NCI-H187 (cell line): Measurements from ENCODE around the gene SRSF4.
"Not testable (repeated sequence)": the region's sequence is repeated elsewhere in the genome, so short reads cannot be mapped to it uniquely, and the experiment has no call there.

Experiments used
- DNase-seq, 2 experiments: peaks; one replicate each; lab custom pipeline; 2025; lab: John Stamatoyannopoulos, UW

Gene SRSF4

DNA sequence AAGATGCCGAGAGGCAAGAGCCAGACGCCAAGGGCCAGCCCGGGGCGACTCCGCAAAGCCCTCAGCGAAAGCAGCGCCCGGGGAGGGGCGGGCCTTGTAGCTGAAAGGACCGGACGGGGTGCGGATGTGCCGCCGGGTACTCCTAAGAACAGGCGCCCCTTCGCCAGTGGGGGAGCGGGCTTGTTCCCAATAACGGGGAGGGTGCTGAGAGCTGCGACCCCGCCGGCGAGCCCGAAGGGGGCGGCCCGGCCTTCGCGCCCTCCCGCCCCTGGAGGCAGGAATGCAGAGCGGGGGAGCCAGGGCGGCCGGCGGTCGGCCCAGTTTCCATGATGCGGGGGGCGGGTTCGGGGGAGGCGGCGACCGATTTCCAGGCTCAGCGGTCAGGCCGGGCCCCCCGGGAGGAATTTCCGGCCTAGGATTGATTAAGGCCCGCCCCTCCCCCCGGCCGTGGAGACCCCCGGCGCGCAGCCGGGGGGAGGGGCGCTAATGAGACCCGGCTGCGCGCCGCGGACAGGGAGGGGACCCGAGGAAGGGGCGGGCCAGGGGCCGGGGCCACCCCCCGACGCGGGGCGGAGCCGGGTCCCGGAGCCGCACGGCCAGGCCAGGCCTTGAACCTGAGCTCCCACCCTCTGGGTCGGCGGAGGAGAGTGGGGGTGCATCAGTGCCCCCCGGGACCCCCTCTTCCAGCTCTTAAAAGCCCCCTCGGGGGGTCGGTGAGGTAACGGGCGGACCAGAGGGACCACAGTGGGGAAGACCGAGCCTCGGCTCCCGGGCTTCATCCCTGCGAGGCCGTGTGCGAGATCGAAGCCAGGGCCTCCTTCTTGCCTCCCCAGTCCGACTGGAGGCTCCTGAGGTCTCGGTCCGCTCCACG, 57.1 kb downstream of the SRSF4 start:
- DNase-seq: no peak

DNA sequence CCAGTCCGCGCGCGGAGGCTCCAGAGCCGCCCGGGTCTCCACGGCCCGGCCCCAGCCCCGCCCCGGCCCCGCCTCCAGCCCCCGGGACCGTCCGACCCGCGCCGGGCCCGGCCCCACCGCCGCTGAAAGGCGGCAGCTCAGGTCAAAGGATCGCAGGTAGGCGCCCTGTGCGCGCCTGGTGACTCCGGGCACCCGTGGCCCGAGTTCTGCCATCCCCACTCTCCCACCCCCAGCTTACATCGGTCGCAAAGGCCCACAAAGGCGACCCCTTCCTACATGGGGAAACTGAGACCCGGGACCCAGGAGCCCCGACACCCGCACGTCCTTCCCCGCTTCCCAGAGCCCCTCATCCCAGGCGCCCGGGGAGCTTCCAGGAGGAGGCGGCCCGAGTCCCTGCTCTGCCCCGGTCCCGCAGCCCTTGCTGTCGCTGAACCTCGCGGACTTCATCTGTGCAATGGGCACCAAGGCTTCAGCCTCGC, 57.8 kb downstream of the SRSF4 start, which contains the start of gene TMEM200B:
TMEM200B (minus strand) TSS at position 17 of the 479 bp plus-strand sequence. CDS start 2,075 bp downstream, outside the sequence.
- DNase-seq: no peak

DNA sequence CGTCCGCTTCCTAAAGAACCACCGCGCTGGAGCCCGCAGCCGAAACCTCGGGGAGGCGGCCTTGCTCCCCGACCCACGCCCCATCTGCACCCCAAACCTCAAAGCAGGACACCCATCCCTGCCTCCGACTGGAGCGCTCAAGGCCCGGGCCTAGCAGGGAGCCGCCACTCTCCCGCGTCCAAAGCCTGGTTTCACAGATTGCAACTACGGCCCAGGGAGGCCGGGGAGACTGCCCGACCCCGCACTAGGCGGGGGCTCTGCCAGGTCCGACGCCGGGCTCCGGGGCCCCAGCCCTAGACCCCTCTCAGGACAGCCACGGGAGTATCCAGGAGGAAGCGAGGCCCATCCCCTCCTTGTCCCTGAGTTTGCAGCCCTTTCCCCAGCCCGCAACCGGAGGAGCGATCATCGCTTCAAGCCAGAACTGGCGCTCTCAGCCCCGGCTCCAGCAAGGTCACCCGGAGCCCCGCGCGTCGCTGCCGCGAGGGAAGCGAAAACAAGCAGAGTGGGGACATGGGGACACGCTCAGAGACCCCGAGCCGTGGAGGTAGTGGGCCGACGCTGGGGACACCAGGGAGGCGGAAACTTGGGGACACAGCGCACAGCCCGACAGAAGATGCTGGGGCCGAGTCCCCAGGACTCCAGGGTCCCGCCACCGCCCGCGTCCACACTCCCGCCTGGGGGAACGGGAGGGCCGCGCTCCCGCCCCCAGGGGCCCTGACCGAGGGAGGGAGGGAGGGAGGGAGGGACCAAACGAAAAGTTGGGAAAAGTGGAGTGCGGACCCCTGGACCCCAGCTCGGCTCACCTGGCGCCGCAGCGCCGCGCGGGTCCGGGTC, 58.4 kb downstream of the SRSF4 start:
- DNase-seq: no peak

DNA sequence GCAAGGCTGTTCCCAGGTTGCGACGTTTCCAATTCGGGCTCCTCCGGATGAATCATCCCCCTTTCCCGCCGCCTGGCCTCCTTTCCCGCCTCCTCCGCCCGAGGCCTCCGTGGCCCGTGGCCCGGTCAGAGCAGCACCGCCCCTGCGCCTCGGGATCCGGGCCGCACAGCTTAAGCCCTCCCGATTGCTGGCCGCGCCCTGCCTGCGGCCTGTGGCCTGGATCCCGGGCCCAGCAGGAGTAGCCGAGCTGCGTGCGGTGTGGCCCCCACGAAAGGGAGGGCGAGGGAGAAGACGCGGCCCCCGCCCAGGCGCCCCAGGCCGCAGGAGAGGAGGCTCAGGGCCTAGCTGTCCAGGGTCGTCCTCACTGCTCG, 59.0 kb downstream of the SRSF4 start:
- DNase-seq: no peak

DNA sequence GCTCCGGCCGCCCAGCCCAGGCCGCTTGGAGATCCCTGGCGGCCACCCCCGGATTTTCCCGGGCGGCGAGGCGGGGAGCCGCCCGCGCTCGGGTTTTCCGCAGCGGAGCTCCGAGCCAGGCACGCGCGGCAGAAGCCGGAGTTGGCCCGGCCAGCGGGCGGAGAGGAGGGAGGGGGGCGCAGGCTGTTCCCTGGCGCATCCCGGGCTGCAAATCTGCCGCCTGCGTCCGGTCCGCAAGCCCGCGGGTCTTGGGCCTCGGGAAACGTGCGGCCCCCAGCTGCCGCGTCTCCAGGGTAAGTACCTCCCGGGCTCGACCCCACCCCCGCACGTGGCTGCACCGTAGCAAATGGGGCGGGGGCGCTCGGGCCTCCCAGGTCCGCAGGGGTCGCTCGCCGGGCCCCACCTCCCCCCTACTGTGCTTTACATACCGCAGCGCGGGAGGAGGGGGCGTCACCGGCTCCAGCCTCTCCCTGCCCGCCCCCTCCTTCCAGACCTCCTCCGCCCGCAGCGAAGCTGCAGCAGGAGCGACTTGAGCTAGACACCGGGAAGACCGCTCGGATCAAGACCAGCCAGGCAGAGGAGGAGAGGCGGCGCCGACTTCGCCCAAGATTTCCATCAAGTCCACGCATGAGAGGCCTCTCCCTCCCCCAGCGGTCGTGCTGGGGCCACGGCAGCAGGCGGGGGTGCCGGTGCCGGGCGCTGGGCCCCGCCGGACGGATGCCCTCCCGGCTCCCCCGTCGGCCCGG, 59.6 kb downstream of the SRSF4 start:
- DNase-seq: no peak

DNA sequence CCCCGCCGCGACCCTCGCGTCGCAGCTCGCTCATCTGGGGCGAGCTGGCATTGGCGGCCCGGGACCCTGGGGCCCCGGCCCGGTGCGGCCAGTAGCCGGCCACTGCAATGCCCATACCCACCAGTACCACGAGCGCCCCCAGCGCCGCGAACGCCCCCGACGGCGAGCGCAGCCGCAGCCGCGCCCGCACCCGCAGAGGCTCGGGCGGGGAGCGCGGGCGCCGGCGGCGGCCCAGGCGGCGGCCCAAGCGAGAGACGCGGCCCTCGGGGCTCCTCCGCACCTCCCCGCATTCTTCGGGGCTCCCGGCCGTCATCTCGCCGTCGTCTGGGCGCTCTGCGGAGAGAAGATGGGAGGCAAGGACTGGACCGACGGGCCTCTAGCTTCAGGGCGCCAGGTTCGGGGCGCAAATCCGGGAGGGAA, 60.2 kb downstream of the SRSF4 start:
- no peak for DNase-seq

DNA sequence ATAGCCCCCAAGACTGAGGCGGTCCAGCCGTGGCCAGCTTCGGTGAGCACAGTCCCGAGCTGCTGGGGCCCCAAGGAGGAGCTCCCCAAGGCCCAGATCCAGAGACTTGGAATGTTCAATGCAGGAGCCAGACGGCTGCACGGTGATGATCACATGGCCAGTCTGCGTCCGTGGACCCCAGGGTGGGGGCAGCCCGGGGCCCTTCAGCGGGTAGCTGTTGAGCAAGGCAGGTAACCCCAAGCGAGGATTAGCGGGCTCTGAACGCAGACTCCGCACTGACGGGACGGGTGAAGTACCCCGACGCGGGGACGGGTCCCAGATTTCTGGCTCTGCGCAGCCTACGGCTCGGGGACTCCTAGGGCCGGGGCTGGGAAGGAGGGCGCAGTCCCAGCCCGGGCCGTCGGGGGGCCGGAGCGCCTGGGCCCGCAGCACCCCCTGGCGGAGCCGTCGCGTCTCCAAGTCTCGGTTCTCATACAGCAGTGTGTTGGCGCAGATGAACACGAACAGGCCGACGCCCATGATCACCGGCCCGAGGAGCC, 60.7 kb downstream of the SRSF4 start:
- no peak for DNase-seq

DNA sequence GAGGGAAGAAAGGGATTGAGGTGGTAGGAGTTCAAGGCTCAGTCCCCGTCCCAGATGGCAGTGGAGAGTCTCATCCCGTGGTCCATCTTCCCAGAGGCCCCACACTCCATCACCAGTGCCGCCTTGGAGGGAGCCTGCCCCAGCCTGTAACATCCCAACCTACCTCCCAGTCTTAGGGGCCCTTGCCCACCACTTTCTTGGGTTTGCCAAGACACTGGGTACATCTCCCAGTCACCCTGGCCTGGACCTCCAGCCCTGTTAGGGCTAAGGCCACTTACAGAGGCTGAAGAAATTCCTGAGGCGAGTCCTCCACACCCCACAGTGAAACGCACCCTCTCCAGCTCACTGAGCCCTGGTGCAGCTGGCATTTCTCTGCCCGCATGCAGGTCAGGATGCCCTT, 61.3 kb downstream of the SRSF4 start:
- no peak for DNase-seq

DNA sequence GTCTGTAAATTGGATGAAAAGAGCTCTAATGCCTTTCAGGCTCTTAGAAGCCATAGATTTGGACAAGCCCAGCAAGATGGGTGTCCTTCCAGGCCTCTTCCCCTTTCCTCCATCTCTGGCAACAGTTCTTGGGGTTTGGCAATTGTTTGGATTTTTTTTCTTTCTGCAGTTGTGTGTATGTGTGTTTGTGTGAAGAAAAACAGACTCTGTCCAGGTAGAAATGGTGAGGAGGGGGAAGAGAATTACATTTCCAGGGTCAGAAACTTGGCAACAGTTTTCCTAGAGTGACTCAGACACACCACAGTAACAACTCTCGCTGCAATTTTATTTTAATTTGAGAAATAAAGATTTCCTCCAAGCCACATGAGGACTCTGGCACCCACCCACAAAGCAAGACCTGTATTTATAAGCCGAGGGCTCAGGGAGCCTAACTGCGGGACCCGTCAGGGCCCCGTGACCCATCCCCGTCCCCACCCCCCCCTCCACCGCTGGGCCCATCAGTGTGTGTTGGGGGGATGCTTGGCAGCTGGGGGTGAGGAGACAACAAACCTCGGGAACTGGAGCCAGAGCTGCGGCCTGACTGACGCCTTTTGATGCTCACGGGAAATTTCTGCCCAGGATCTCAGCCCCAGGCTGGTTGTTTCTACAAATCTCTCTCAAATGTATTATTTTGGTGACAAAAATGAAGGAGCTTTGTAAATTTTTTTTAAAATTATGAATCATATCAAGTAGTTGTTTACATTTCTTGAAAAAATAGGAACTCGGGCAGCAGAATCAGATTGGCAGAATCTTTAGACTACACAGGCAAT, 62.4 kb downstream of the SRSF4 start:
- no peak for DNase-seq

DNA sequence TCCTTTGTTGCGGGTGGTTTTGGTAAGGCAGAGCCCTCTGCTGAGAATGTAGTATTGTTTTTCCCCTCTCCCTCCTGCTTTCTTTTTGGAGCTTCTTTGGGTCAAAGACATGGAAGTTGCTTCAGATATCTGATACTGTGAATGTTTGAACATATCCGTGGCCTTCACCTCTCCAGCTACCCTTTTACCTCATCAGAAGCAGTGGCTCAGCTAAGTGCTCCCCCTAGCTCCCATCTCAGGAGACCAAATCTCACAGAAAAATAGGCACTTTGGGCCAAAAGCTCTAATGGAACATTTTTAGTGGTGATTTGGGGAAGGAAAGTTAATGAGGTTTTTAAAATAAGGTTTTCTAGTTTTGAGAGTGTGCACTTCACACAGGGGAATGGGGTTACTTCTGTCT, 64.3 kb downstream of the SRSF4 start:
- no peak for DNase-seq

DNA sequence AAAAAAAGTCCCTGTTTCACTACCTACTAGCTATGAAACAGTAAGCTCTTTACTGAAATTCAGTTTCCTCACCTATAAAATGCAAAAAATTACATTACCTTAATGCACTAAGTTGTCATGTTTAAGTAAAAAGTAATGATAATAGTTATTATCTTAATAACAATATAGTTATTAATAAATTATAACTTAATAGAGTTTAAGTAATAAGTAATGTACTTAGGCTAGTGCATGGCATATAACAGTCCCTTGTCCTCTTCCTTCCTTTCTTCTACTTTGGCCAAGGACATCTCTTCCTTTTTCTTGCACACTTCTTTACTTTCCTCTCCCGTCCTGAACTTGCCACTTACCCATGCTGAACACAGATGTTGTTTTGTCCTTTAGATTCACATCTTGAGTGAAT, 67.0 kb downstream of the SRSF4 start:
- no peak for DNase-seq

DNA sequence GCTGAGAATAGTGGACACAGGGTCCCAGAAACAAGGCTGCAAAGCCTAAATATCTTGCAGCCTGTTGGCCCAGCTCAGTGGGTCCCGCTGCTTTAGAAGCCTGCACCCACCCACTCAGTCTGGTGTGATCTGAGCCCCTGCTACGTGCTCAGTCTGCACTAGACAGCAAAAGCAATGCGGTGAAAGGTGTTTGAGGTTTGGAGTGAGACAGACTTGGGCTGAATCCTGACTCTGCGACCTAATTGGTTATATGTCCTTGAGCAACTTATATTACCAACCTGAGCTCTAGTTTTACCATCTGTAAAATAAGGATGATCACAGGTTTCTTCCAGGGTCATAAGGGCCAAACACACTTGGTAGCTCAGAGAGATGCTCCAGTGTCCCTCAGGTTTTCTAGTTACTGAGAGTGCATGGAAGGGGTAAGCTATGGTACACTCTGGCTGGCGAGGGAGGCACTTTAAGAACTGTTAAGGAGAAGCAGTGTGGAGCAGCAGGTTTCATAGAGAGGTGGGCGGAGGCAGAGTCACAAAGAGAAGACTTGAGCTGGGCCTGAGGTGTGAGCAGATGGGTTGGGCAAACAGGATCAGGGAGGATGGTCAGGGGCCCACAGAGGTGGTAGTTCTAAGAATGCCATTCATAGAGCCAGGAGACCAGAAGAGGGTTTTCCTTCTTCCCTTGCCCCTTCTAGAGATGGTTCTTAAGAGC, 68.1 kb downstream of the SRSF4 start:
- DNase-seq: no peak

DNA sequence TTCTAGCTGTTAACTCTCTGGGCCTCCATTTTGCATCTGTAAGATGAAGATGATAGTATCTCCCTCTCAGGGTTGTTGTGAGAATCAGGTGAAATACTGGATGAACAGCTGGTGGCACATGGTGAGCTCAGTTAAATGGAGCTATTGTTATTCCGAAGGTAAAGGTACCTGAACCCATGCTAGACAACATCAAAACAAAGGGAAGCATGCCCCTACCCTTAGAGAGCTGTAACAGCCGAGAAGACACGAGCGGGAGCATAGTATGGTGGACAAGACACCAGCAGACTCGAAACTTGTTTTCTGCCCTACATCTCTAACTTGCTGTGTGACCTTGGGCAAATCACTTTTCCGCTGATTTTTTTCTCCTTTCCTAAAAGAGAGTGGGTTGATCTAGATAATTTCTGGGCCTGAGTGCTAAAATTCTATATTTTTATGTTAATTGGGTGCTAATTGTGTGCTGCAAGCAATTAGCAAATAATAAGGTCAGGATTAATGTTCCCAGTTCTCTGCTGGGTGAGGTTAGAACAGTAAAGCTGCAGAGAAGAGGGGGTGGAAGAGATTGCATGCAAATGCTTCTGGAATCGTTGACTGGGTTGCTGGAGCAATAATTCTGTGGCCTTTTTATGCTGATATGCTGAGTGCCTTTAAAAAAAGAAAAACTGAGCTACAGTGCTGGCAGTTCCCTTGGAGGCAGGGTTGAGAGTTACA, 68.8 kb downstream of the SRSF4 start:
- DNase-seq: no peak

DNA sequence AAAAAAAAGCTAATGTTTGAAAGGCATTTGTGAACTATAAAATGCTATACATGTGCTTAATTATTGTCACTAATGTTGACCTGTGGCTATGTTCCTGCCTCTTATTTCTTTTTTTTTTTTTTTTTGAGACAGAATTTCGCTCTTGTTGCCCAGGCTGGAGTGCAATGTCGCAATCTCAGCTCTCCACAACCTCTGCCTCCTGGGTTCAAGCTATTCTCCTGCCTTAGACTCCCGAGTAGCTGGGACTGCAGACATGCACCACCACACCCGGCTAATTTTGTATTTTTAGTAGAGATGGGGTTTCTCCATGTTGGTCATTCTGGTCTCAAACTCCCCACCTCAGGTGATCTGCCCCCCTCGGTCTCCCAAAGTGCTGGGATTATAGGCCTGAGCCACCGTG, 73.7 kb downstream of the SRSF4 start:
- DNase-seq: not testable (repeated sequence)

DNA sequence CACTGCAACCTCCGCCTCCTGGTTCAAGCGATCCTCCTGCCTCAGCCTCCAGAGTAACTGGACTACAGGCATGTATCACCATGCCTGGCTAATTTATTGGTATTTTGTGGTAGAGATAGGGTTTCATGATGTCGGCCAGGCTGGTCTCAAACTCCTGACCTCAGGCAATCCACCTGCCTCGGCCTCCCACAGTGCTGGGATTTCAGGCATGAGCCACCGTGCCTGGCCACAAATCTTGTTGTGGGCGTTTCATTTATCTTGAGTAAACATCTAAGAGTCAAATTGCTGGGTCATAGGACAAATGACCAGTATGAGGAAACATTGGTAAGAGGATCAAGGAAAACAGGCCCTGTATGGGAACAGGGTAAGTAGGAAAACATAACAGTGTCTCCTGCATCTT, 75.9 kb downstream of the SRSF4 start:
- no peak for DNase-seq

DNA sequence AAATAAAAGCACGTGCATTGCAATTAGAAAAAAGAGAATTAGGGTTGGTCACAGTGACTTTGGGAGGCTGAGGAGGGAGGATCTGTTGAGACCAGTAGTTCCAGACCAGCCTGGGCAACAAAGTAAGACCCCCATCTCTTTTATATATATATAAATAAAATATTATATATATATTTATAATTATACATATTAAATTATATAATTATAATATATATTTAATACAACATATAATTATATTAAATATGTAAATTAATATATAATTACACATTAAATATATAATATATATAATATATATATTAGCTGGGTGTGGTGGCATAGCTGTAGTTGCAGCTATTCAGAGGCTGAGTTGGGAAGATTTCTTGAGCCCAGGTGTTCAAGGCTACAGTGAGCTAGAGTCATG, 81.2 kb downstream of the SRSF4 start:
- DNase-seq: no peak

DNA sequence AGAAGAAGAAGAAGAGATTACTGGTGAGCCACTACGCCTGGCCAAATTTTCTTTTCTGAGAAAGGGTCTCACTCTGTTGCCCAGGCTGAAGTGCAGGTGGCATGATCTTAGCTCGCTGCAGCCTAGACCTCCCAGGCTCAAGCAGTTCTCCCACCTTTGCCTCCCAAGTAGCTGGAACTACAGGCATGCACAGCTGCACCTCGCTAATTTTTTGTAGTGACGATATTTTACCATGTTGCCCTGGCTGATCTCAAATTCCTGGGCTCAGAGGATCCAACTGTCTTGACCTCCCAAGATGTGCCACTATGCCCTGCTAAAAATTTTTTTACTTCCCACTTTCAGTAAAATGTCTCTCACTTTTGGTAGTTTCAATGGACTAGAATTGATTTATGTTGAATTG, 82.4 kb downstream of the SRSF4 start:
- no peak for DNase-seq
